H9 (cell line): Measurements from ENCODE around the gene HAUS7. TPM values are rescaled to one million over a fixed set of nuclear protein-coding genes. Genes with fewer than 3 reads are reported as not detected.

ENCODE experiments used
- DNase-seq: peaks from one replicate; pipeline ENCODE4 v3.0.0-alpha.2; 2017
- H2AFZ ChIP-seq: one replicate; pipeline ENCODE4 v1.6.1; 2013; ENCODE audit warnings: mild to moderate bottlenecking, low read length, control low read depth, moderate library complexity
- H2AK5ac ChIP-seq: 2 replicates; pipeline ENCODE4 v1.6.1; 2013; ENCODE audit warnings: low read length, control low read depth, mixed read lengths; ENCODE audit not compliant: insufficient read length
- H2BK120ac ChIP-seq: one replicate; pipeline ENCODE4 v1.6.1; 2013; ENCODE audit warnings: low read depth, mild to moderate bottlenecking, low read length, control low read depth, inconsistent platforms; ENCODE audit not compliant: poor library complexity, severe bottlenecking
- H2BK12ac ChIP-seq: 2 replicates; pipeline ENCODE4 v1.6.1; 2013; ENCODE audit warnings: low read length, control low read depth, mixed read lengths, low read depth; ENCODE audit not compliant: insufficient read length
- H2BK15ac ChIP-seq: 2 replicates; pipeline ENCODE4 v1.6.1; 2013; ENCODE audit warnings: low read depth, low read length, control low read depth
- H2BK20ac ChIP-seq: one replicate; pipeline ENCODE4 v1.6.1; 2013; ENCODE audit warnings: low read depth, mild to moderate bottlenecking, low read length, control low read depth, inconsistent platforms; ENCODE audit not compliant: poor library complexity, severe bottlenecking
- H2BK5ac ChIP-seq: 2 replicates; pipeline ENCODE4 v1.6.1; 2013; ENCODE audit warnings: low read length, control low read depth, mixed read lengths; ENCODE audit not compliant: insufficient read length
- H3K14ac ChIP-seq: 2 replicates; pipeline ENCODE4 v1.6.1; 2013; ENCODE audit warnings: low read length, control low read depth; ENCODE audit not compliant: insufficient read depth
- H3K18ac ChIP-seq: 2 replicates; pipeline ENCODE4 v1.6.1; 2013; ENCODE audit warnings: low read depth, mild to moderate bottlenecking, mixed read lengths, low read length, control low read depth; ENCODE audit not compliant: insufficient read length
- H3K23ac ChIP-seq: 2 replicates; pipeline ENCODE4 v1.6.1; 2013; ENCODE audit warnings: low read length, control low read depth, mixed read lengths, low read depth; ENCODE audit not compliant: insufficient read length
- H3K23me2 ChIP-seq: 2 replicates; pipeline ENCODE4 v1.6.1; 2013; ENCODE audit warnings: low read depth, mild to moderate bottlenecking, mixed read lengths, low read length, control low read depth; ENCODE audit not compliant: insufficient read length, poor library complexity, severe bottlenecking
- H3K27ac ChIP-seq: 2 replicates; pipeline ENCODE4 v1.5.1; 2013; ENCODE audit warnings: low read length, control low read depth, mixed read lengths, low read depth; ENCODE audit not compliant: insufficient read length
- H3K27me3 ChIP-seq: 2 replicates; pipeline ENCODE4 v1.6.1; 2013; ENCODE audit warnings: low read length, control low read depth, inconsistent platforms; ENCODE audit not compliant: insufficient read depth
- H3K4ac ChIP-seq: 2 replicates; pipeline ENCODE4 v1.6.1; 2013; ENCODE audit warnings: low read depth, mild to moderate bottlenecking, control low read depth, inconsistent platforms, low read length, moderate library complexity
- H3K4me1 ChIP-seq: 2 replicates; pipeline ENCODE4 v1.6.1; 2013; ENCODE audit warnings: low read length, control low read depth, inconsistent platforms; ENCODE audit not compliant: insufficient read depth
- H3K4me2 ChIP-seq: 2 replicates; pipeline ENCODE4 v1.6.1; 2013; ENCODE audit warnings: low read length, control low read depth, mixed read lengths; ENCODE audit not compliant: insufficient read length, insufficient read depth
- H3K56ac ChIP-seq: 2 replicates; pipeline ENCODE4 v1.6.1; 2013; ENCODE audit warnings: low read depth, mild to moderate bottlenecking, mixed read lengths, low read length, control low read depth; ENCODE audit not compliant: insufficient read length
- H3K79me1 ChIP-seq: 2 replicates; pipeline ENCODE4 v1.6.1; 2013; ENCODE audit warnings: low read depth, mild to moderate bottlenecking, moderate library complexity, low read length, control low read depth, inconsistent platforms; ENCODE audit not compliant: insufficient read depth, poor library complexity, severe bottlenecking
- H3K79me2 ChIP-seq: 2 replicates; pipeline ENCODE4 v1.6.1; 2013; ENCODE audit warnings: low read length, control low read depth, inconsistent platforms; ENCODE audit not compliant: insufficient read depth
- H3K9ac ChIP-seq: 2 replicates; pipeline ENCODE4 v1.6.1; 2013; ENCODE audit warnings: low read length, control low read depth, mixed read lengths; ENCODE audit not compliant: insufficient read length; ENCODE audit errors: extremely low read depth
- H3K9me3 ChIP-seq: one replicate; pipeline ENCODE4 v1.6.1; 2013; ENCODE audit warnings: low read depth, low read length, inconsistent platforms; ENCODE audit not compliant: control insufficient read depth
- H3T11ph ChIP-seq: one replicate; pipeline ENCODE4 v1.6.1; 2013; ENCODE audit warnings: mild to moderate bottlenecking, low read length, control low read depth, inconsistent platforms
- H4K20me1 ChIP-seq: one replicate; pipeline ENCODE4 v1.6.1; 2013; ENCODE audit not compliant: control insufficient read depth, insufficient read length, insufficient read depth
- H4K5ac ChIP-seq: 2 replicates; pipeline ENCODE4 v1.6.1; 2013; ENCODE audit warnings: low read depth, mild to moderate bottlenecking, mixed read lengths, low read length, control low read depth; ENCODE audit not compliant: insufficient read length
- H4K8ac ChIP-seq: replicated peaks from 2 replicates; pipeline ENCODE4 v1.6.1; 2013; ENCODE audit warnings: low read length, control low read depth, mixed read lengths, low read depth; ENCODE audit not compliant: insufficient read length
- H4K91ac ChIP-seq: 2 replicates; pipeline ENCODE4 v1.6.1; 2013; ENCODE audit warnings: low read depth, mild to moderate bottlenecking, moderate library complexity, mixed read lengths, low read length, control low read depth; ENCODE audit not compliant: insufficient read length
- H3K27ac Mint-ChIP-seq, 3 experiments: 2 replicates in 2 of 3; 3 replicates in 1 of 3; pipeline ENCODE4 v1.8.0; 2020 to 2021; ENCODE audit warnings: mixed read lengths in 3 of 3, mild to moderate bottlenecking in 1 of 3, moderate library complexity in 1 of 3
- H3K27me3 Mint-ChIP-seq: 2 replicates; pipeline ENCODE4 v1.8.0; 2021; ENCODE audit warnings: low read depth, mild to moderate bottlenecking, moderate library complexity, mixed read lengths
- H3K36me3 Mint-ChIP-seq, 3 experiments: 2 replicates in 2 of 3; 3 replicates in 1 of 3; pipeline ENCODE4 v1.8.0; 2020 to 2021; ENCODE audit warnings: low read depth in 3 of 3, mixed read lengths in 3 of 3; ENCODE audit not compliant: insufficient read depth in 1 of 3
- H3K4me1 Mint-ChIP-seq, 2 experiments: 2 replicates each; pipeline ENCODE4 v1.8.0; 2020; ENCODE audit warnings: mixed read lengths in 2 of 2
- H3K4me3 Mint-ChIP-seq, 2 experiments: 2 replicates in 1 of 2; 3 replicates in 1 of 2; pipeline ENCODE4 v1.8.0; 2020 to 2021; ENCODE audit warnings: mild to moderate bottlenecking in 2 of 2, mixed read lengths in 2 of 2, moderate library complexity in 1 of 2
- H3K9me3 Mint-ChIP-seq, 2 experiments: 2 replicates in 1 of 2; 3 replicates in 1 of 2; pipeline ENCODE4 v1.8.0; 2020; ENCODE audit warnings: mild to moderate bottlenecking in 2 of 2, mixed read lengths in 2 of 2, moderate library complexity in 1 of 2
- WGBS: extraction: QIAGEN DNeasy Blood & Tissue Kit; methylation state at CpG from one replicate; pipeline ENCODE4 v1.1.7; 2013; ENCODE audit warnings: missing lambda C conversion rate, low lambda C conversion rate, mixed read lengths; ENCODE audit not compliant: insufficient read length; ENCODE audit errors: extremely low coverage; 5-methylcytosine and 5-hydroxymethylcytosine counted together
- total RNA-seq: library from RNA; stranded (reverse); gene quantifications from 2 replicates; pipeline ENCODE4 v1.2.1, GENCODE V29; 2021
- TF ChIP-seq, protein P1 (sequence below): fragments of 200-600 bp; sonication (generic); conservative IDR thresholded peaks from 3 replicates; pipeline ENCODE4 v1.8.0; 2021; ENCODE audit warnings: antibody characterized with exemption, mild to moderate bottlenecking

The HAUS7 gene
- total RNA-seq, 1 experiment from 2014 or later = 45.3 TPM

DNA sequence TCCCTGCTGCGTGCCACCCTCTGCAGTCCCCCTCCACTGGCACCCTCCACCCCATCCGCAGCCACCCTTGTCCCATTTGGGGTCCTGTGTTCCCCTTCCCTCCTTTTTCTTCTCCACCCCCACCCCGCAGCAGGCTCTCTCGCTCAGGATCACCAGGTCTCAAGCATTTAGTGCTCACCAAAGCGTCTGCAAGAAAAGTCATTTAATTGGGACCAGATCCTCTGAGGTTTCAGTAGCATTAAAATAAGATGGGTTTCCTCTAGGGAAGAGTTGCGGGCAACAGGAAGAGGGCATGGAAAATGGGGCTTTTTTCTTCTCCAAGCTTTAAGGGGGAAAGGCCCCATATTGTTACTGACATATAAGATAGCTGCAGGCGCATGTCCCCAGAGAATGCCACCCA is 4.9 kb upstream of the HAUS7 start:
- H3K18ac ChIP-seq = no peak overlapping the region
- Mint-ChIP-seq H3K4me1 (peaks cover 2% of the 10 kb centered on the region in 2 experiments; a peak in 3 of 4 replicates), H3K9me3 (peaks cover 43 to 65% of the 10 kb centered on the region in 2 experiments), H3K27me3 (peaks cover 34% of the 10 kb centered on the region), H3K27ac (no peak overlapping the region), H3K36me3 (peaks cover 0 to 9% (median 3%) of the 10 kb centered on the region in 3 experiments; a peak in 3 of 7 replicates), H3K4me3 (no peak overlapping the region; a peak in 1 of 5 replicates)
- peaks cover 16% of the 10 kb centered on the region for H3K9me3 ChIP-seq
- no peaks in the 10 kb centered on the region for H3K79me1 ChIP-seq
- H4K5ac ChIP-seq = no peak overlapping the region
- H3K4me1 ChIP-seq = no peaks in the 10 kb centered on the region; the same call in 1 of the 2 replicates
- H4K91ac ChIP-seq = no peak overlapping the region
- H3K23ac ChIP-seq = no peak overlapping the region
- H2BK15ac ChIP-seq = no peak overlapping the region
- no peaks in the 10 kb centered on the region for H4K20me1 ChIP-seq
- no peak overlapping the region for H2BK120ac ChIP-seq
- no peak overlapping the region for H2BK5ac ChIP-seq
- H3K79me2 ChIP-seq = no peaks in the 10 kb centered on the region
- H3K4ac ChIP-seq = no peak overlapping the region
- H2AK5ac ChIP-seq = no peak overlapping the region
- WGBS = no CpG with 5 or more reads among the region's 7 CpGs
- H3K27ac ChIP-seq = no peak overlapping the region
- TF ChIP-seq, protein P1, sequence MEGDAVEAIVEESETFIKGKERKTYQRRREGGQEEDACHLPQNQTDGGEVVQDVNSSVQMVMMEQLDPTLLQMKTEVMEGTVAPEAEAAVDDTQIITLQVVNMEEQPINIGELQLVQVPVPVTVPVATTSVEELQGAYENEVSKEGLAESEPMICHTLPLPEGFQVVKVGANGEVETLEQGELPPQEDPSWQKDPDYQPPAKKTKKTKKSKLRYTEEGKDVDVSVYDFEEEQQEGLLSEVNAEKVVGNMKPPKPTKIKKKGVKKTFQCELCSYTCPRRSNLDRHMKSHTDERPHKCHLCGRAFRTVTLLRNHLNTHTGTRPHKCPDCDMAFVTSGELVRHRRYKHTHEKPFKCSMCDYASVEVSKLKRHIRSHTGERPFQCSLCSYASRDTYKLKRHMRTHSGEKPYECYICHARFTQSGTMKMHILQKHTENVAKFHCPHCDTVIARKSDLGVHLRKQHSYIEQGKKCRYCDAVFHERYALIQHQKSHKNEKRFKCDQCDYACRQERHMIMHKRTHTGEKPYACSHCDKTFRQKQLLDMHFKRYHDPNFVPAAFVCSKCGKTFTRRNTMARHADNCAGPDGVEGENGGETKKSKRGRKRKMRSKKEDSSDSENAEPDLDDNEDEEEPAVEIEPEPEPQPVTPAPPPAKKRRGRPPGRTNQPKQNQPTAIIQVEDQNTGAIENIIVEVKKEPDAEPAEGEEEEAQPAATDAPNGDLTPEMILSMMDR = no peak
- H3T11ph ChIP-seq = no peak overlapping the region
- H2BK20ac ChIP-seq = no peak overlapping the region
- H3K27me3 ChIP-seq = peaks cover 3% of the 10 kb centered on the region
- H2BK12ac ChIP-seq = no peak overlapping the region
- no peaks in the 10 kb centered on the region for H3K23me2 ChIP-seq
- DNase-seq = no peak
- no peak overlapping the region for H4K8ac ChIP-seq
- no peak overlapping the region for H2AFZ ChIP-seq
- H3K14ac ChIP-seq = no peak overlapping the region
- no peak overlapping the region for H3K56ac ChIP-seq
- no peak overlapping the region for H3K4me2 ChIP-seq
- H3K9ac ChIP-seq = no peak overlapping the region
